Measurements from ENCODE around the gene GNG13. TPM values are rescaled to one million over a fixed set of nuclear protein-coding genes. Genes with fewer than 3 reads are reported as not detected.
"Not testable (repeated sequence)": the region's sequence is repeated elsewhere in the genome, so short reads cannot be mapped to it uniquely, and the experiment has no call there.

The GNG13 gene, protein sequence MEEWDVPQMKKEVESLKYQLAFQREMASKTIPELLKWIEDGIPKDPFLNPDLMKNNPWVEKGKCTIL
- 0.17 TPM in 1 of 2 replicates, not detected in the other for total RNA-seq (2014; rRNA removed; shearing (Covaris generic))

DNA sequence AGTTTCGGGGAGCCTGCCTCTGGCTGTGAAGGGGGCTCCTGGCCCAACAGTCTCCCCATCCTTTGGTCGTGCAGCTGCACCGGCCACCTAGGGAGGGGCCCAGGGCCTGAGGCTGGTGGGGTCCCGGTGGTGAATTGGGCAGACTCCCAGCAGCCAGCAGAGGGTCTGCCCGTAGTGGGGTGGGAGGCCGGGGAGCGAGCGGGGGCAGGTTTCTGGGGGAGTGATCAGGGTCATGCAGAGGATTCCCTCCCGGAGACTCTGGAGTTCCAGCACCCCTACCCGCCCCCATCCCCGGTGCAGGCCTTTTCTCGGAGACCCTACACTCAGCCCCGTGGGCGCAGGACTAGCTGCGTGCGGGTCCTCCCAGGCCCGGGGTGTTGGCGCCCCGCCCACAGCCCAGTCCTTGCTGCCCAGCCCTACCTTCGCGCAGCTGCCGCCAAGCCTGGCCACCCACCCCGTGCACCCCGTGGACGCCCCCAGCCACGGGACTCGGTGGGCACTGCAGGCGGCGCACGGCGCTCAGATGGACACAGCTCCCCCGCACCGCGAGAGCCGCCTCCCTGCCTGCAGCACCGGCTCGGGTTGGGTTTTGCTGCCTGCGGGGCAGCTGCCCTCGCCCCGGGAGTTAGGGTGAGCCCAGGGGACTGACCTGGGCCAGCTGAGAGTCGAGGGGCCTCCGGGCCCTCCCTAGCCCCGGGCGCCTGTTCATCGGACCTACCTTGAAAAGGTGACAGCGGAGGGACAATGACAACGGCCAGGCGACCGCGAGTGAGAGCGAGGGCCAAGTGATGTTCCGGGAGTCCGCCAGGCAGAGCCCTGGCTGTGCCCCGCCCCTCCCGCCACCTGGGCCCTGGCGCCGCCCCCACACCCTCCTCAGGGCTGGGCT, at the start of gene GNG13:
Gene GNG13, minus strand, starts transcription at position 787 of the 886 bp plus-strand sequence. CDS start 1,657 bp downstream, outside the sequence.
- DNase-seq (ENCODE audit: low spot score) = no peak
- in situ Hi-C loops (cut with HindIII; ENCODE audit: low sequenced_read_pairs) = no loop called here

DNA sequence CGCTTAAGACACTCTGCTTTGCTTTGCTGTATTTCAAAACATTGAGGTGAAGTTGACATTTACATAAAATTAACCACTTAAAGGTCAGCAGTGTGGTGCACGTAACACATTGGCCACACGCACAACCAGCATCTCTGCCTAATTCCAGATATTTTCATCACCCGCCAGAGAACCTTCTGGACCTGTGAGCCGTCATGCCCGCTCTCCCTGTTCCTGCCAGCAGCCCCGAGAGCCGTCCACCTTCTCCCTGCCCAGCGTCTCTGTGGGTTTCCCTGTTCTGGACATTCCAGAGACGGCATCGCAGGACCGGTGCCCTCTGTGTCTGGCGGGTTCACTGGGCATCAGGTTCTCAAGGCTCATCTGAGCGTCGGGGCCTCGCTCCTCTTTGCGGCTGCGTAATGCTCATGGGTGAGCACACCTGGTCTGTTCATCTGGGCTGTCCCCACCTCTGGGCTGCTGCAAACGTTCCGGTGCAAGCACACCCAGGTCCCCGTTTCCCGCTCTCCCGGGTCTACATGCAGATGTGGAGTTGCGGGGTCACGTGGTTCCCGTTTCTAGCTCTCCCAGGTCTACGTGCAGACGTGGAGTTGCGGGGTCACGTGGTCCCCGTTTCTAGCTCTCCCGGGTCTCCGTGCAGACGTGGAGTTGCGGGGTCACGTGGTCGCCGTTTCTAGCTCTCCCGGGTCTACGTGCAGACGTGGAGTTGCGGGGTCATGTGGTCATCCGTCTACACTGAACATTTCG, 48.1 kb upstream of the GNG13 start:
- in situ Hi-C loops (cut with HindIII; ENCODE audit: low sequenced_read_pairs) = no loop called here

DNA sequence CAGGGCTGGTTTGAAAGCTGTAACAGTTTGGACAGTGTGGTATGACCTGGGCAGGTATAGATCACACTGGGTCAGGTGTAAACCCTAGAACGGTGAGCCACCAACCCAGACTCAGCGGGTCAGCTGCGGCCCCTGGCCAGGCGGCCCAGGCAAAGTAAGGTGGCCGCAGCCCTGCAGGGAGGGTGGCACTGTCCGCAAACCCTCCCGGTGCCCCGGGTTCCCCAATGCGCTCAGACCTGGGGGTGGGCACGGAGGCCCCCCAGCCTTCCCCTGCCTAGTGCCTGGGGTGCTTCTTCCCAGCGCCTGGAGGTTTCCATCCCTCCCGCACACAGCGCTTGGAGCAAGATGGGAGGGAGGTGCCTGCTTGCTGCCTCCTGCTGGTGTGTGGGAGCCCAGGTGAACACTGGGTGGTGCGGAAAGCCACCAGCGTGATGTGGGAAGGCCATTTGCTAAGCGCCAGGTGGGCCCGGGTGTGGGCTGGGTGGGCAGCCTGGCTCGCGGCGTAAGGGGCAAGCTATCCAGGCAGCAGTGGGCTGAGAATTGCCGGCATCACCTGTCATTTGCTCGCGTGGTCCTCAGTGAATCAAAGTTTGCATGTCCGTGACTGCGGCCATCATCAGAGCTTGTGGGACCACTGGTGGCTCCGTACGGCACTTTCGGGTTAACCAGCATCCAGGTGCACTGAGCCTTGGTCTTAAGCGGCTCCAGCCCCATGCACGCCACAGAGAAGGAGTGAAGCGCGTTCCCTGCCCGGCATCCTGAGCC, 47.3 kb upstream of the GNG13 start:
- no peak for DNase-seq (ENCODE audit: low spot score)
- in situ Hi-C loops (cut with HindIII; ENCODE audit: low sequenced_read_pairs) = no loop called here

More for the DNA sequence above, 48.1 kb upstream of the GNG13 start:
- DNase-seq (ENCODE audit: low spot score) = no peak

DNA sequence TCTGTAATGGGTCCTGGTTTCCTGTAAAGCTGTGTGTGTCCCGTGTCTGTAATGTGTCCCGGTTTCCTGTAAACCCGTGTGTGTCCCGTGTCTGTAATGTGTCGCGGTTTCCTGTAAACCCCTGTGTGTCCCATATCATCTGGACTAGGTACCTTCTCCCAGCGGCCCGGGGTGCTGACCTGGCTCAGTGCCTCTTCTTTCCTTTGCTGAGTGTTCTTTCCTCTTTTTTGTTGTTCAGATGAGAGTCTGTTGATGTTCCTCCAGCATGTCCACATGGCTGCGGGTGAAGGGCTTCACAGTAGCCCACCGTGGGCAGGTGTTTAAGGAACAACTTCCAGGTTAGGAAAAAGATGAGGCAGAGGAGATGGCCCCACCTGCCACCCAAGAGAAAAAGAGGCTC, 46.6 kb upstream of the GNG13 start:
- in situ Hi-C loops (cut with HindIII; ENCODE audit: low sequenced_read_pairs) = no loop called here

DNA sequence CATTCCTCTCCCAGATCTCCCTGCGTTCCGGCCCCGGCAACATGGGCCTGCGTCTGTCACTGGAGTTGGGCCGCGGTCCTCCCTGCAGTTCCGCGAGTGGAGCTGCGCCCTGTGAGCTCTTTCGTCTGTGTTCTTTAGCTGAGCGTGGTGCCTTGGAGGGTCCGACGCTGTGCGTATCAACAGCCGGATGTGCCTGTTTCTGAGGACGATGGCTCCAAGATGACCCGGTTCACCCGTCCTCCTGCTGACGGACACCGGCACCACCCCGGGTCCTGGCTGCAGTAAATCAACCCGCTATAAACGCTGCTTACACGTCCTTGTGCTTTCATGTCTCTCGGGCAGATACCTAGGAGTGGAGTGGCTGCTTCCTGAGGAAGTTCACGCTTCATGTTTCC, 44.8 kb upstream of the GNG13 start:
- DNase-seq (ENCODE audit: low spot score) = no peak
- in situ Hi-C loops (cut with HindIII; ENCODE audit: low sequenced_read_pairs) = no loop called here

More for the DNA sequence above, 46.6 kb upstream of the GNG13 start:
- DNase-seq (ENCODE audit: low spot score) = no peak

DNA sequence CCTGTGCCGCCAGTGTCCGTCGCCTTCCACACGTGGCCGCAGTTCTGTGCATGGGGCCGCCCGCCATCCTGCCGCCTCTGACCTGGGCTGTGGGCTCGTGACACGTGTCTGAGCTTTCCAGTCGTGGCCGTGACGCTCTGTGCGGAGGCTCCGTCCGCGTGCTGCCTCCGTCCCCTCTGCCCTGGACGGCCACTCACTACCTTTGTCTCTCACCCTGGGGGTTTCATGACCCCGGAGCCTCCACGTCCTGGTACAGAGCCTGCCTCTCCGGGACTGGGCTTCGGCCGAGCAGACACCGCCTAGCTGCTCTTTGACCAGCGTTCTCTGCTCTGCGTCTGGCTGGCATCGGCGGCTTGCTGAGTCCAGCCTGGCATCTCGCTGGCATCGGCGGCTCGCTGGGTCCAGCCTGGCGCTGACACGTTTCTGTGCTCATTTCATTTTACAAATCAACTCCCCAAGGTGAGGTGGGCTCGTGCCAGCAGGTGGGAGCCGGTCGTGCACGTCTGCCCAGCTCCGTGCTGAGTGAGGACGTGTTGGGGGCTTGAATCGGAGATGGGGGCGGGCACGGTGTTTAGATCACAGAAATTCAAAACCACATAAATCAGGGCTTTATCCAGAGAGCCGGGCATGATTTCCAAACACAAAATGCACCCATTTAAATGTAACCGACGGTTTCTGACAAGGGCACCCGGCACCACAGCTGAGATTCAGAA, 44.3 kb upstream of the GNG13 start:
- in situ Hi-C loops (cut with HindIII; ENCODE audit: low sequenced_read_pairs) = no loop called here
- no peak for DNase-seq (ENCODE audit: low spot score)

DNA sequence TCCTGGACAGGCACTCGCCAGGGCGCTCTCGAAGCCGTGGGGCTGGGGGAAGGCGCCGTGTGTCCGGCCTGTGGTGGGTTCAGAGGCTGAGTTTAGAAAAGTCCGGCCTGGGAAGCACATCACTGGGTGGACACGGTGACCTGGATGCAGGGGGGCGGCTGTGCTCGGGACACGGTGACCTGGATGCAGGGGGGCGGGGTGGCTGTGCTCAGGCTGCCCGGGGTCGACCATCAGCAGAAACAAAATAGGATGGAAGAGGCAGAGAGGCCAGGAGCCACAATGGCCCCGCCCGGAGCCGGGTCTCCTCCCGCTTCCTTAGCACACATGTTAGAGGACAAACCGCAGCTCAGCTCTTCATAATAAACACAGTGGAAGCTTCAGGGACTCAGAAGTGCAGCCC, 43.2 kb upstream of the GNG13 start:
- no peak for DNase-seq (ENCODE audit: low spot score)
- in situ Hi-C loops (cut with HindIII; ENCODE audit: low sequenced_read_pairs) = no loop called here

DNA sequence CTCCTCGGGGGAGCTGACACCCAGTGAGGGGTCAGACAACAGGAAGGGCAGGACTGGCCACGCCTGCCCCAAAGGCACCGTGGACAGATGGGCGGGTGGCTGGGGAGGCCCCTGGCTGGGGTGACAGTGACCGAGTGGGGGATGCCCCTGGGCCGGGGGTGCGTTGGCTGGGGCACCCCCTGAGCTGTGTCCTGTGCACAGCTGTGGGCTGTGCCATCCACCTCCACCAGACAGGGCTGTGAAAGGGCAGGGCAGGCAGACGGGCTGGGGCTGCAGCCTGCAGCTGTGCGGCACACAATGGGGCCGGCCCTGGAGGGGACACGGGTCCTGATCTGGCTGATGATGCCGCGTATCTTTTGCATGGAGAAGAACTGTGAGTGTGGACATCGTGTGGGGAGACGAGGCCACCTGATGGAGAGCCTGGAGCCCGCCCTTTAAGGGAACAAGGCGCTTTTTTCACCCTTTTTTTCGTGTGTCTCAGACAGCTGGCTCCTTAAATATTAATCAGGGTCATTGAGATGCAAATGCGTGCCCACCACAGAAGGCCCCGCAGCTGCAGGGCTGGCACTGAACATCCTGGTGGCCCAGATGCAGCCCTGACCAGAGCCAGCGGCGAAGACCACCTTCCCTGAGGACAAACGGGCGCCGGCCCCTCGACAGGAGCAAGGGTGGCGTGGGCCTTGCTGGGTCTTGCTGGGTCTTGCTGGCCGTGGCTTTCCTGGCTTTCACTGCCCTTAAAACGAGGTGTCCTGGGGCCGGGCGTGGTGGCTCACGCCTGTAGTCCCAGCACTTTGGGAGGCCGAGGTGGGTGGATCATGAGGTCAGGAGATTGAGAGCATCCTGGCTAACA, 42.4 kb upstream of the GNG13 start:
- in situ Hi-C loops (cut with HindIII; ENCODE audit: low sequenced_read_pairs) = no loop called here
- no peak for DNase-seq (ENCODE audit: low spot score)

DNA sequence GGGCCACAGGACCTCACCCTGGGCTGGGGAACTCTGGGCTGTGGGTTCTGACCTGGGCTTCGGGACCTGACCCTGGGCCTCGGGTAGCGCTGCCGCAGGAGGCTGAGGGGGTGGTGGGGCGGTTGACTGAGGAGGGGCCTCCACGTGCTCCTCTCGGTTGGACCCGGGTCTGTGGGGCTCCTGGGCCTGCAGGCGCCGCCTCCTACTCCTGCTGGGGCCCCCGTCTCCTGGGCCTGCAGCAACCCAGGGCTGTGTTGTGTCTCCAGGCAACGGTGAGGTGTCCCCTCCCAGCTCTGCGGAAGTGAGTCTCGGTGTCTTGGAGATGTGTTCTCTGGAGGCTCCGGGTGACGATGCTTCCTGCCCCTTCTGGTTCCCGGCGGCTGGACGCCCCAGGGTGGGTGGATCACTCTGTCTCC, 41.5 kb upstream of the GNG13 start:
- DNase-seq (ENCODE audit: low spot score) = no peak
- in situ Hi-C loops (cut with HindIII; ENCODE audit: low sequenced_read_pairs) = no loop called here

DNA sequence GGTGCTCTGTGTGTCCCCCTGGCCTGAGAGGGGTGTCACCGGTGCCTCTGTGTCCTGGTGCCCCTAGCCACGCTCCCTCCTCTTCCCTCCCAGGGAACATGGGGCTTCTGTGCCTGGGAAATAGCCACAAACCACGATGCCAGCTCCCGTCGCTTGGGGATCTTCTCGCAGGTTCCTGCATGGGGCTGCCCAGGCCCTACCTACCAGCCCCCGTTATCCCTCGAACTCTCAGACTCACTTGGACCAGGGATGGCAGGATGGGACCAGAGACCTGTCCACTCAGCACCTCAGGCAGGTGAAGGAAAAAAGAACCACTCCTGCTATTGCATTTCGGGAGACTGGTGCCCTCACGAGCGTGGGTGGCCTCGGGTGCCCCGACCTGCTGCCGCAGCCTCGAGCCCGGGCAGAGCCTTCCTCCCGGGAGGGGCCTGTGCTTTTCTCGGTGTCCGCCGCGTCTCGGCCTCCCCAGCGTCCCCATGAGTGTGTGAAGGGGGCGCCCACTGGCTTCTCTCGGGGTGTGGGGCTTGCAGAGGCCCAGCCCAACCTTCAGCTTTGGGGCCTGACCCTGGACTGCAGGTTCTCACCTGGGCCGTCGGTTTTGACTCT, 41.0 kb upstream of the GNG13 start:
- DNase-seq (ENCODE audit: low spot score) = no peak
- in situ Hi-C loops (cut with HindIII; ENCODE audit: low sequenced_read_pairs) = no loop called here

DNA sequence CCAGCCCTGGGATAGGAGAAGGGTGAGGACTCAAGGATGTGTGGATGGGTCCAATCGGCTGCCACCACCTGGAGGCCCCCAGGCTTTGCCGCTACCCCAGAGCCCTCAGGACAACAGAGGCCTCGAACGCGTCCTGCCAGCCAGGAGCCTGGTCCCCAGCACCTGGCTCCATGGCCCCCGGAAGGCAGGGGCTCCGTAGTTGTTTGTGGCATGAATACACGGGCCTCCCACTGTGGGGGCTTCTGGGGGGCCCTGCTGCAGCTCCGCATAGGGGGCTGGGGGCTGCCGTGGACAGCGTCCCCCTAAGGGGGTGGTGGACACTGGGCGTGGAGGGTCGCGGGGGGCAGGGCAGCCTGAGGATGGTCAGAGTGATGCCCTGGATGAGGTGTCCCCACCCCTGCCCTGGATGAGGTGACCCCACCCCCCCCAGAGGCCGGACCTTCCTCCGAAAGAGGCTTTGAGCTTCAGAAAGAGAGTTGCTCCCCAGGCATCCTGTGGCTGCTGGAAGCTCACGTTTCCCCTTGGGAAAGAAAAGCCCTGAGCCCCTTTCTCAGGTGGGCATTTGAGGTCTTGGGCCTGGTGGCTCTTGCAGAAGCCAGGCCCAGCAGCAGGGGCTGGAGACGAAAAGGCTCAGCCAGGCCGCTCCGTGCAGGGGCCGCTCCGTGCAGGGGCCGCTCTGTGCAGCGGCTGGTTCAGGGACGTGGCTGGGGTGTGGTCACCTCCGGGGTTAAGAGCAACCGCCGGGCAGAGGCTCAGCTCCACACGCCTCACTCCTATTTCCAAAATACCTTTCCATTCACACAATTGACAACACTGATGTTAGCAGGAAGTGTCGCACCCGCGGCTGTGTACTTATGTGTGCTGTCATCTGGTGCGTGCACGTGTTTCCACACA, 40.3 kb upstream of the GNG13 start:
- DNase-seq (ENCODE audit: low spot score) = no peak
- in situ Hi-C loops (cut with HindIII; ENCODE audit: low sequenced_read_pairs) = no loop called here

DNA sequence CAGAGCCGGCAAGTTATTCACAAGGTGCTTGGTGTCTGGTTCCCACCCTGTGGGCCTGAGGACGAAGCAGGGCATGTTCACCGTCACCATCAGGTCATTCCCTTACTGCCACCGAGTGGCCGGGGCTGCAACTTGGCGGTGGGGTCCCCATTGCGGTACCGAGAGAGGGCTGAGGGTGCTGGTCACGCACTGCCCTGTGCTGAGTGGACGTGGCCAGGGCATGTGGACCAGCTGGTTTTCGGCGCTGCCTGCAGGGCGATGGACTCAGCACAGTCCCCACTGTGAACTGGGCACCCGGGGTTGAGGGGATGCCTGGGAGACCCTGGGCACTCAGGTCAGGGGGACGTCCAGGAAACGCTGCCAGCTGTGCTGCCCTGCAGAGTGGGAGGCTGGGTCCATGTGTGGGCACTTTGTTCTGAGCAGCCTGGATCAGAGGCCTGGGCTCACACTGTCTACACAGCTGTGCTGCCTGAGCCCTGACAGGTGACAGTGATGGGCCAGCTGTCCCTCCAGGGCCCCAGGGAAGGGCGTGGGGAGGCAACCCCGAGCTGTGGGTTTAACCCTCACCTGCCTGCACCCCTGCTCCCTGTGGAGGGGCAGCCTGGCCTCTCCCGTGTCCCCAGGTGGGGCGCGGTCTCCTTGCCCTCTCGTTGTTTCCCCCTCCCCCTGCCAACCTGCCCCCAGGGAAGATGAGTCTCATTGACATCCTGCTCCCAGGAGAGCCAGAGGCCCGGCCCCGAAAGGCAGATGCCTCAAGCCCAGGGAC, 39.3 kb upstream of the GNG13 start:
- in situ Hi-C loops (cut with HindIII; ENCODE audit: low sequenced_read_pairs) = no loop called here
- no peak for DNase-seq (ENCODE audit: low spot score)

DNA sequence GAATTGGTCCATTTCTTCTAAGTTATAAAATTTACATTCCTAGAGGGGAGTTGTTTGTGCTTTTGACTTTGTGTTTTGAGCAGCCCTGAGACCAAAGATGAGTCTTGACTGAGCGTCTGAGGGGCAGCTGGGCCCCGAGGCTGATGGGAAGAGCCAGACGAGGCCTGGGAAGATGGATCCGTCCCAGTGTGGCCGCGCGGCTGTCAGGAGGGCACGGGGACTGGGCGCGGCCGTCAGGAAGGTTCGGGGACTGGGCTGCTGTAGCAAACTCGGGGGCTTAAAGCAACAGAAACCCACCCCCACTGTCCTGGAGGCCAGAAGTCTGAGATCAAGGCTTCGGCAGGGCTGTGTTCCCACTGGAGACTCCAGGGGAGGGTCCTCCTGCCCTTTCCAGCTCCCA, 38.2 kb upstream of the GNG13 start:
- no peak for DNase-seq (ENCODE audit: low spot score)
- in situ Hi-C loops (cut with HindIII; ENCODE audit: low sequenced_read_pairs) = no loop called here

DNA sequence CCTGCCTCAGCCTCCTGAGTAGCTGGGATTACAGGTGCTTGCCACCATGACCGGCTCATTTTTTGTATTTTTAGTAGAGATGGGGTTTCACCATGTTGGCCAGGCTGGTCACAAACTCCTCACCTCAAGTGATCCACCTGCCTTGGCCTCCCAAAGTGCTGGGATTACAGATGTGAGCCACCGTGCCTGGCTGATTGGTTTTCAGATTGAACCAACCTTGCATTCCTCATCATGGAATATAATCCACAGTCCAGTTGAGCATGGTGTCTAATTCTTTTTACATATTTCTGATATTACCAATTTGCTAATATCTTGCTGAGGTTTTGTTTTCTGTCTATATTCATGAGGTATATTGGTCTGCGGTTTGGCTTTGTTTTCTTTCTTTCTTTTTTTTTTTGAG, 36.3 kb upstream of the GNG13 start:
- DNase-seq (ENCODE audit: low spot score); in situ Hi-C loops (cut with HindIII; ENCODE audit: low sequenced_read_pairs): not testable (repeated sequence)

DNA sequence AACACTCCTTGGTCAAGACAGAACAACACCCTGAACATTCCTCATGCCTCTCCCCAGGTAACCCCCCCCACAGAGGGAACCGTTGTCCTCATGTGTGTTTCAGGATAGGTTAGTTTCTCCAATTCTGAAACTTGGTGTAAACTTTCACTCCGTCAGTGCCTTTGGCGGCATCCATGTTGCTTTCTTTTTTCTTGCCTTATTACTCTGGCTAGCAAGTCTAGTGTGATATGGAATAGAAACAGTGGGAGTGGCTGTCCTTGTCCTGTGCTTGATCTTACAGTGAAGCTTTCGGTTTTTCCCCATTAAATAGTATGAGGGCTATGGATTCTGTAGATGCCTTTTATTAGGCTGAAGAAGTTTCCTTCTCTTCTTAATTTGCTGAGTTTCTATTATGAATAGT, 35.7 kb upstream of the GNG13 start:
- no peak for DNase-seq (ENCODE audit: low spot score)
- in situ Hi-C loops (cut with HindIII; ENCODE audit: low sequenced_read_pairs) = no loop called here

DNA sequence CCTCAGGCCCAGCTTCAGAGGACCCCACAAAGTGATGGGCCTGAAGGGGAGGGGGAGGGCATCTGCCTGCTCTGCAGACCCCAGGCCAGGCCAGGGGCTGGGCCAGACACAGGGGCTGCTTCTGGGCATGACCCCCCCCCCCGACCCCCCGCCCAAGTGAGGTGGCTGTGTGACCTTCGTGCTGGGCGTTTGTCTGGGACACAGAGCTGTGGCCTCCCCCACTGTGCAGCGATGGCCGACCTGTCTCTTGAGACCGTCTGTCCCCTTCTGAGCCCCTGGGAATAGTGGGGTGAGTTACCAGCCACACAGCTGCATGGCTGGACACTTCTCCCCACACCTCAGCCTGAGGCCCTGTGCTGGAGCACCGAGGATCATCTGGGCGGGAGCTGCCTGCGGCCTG, 34.8 kb upstream of the GNG13 start:
- in situ Hi-C loops (cut with HindIII; ENCODE audit: low sequenced_read_pairs) = no loop called here
- no peak for DNase-seq (ENCODE audit: low spot score)
